ENCODE results near the gene EHBP1.
A peak's percentile ranks its signal among the peaks of the same experiment; 100 is the strongest.
"Not testable (repeated sequence)": the region's sequence is repeated elsewhere in the genome, so short reads cannot be mapped to it uniquely, and the experiment has no call there.

Gene EHBP1

GRCh38 chr2:62733546-62733945 lies 28.0 kb downstream of the EHBP1 start:
- H3K4me1 Mint-ChIP-seq: peaks cover 24 to 39% of the 10 kb centered on the region in 2 donors
- H3K36me3 Mint-ChIP-seq: peaks cover 21% of the 10 kb centered on the region in 2 donors
- no peak for DNase-seq
- H3K27ac Mint-ChIP-seq: no peak overlapping the region
- no peak overlapping the region for H3K4me3 Mint-ChIP-seq
- ATAC-seq (replicated peaks): no peak
- peaks cover 13 to 16% of the 10 kb centered on the region in 2 donors for H3K9me3 Mint-ChIP-seq
- H3K27me3 Mint-ChIP-seq: no peaks in the 10 kb centered on the region

- DNase-seq (no peak), ATAC-seq (replicated peaks) (no peak)
- peaks cover 4 to 6% of the 10 kb centered on the region in 2 donors for H3K9me3 Mint-ChIP-seq
- H3K27me3 Mint-ChIP-seq: no peaks in the 10 kb centered on the region
- peaks cover 24 to 61% of the 10 kb centered on the region in 2 donors for H3K4me1 Mint-ChIP-seq
- peaks cover 10 to 13% of the 10 kb centered on the region in 2 donors for H3K36me3 Mint-ChIP-seq
- H3K27ac Mint-ChIP-seq: no peak overlapping the region
- H3K4me3 Mint-ChIP-seq: no peak overlapping the region
These were observed 31.5 kb downstream of the EHBP1 start for GRCh38 chr2:62736899-62737559.

GRCh38 chr2:62738981-62739936 lies 33.7 kb downstream of the EHBP1 start:
- DNase-seq (no peak), ATAC-seq (replicated peaks) (no peak)
- H3K4me1 Mint-ChIP-seq: peaks cover 21 to 57% of the 10 kb centered on the region in 2 donors
- peaks cover 3 to 5% of the 10 kb centered on the region in 2 donors for H3K36me3 Mint-ChIP-seq
- no peak overlapping the region for H3K27ac Mint-ChIP-seq
- peak overlapping the region in 1 of 2 donors; percentile 28 for H3K4me3 Mint-ChIP-seq
- H3K27me3 Mint-ChIP-seq: no peaks in the 10 kb centered on the region
- no peaks in the 10 kb centered on the region for H3K9me3 Mint-ChIP-seq

GRCh38 chr2:62740221-62740620 lies 34.7 kb downstream of the EHBP1 start:
- DNase-seq: no peak
- Mint-ChIP-seq H3K36me3 (peaks cover 3 to 5% of the 10 kb centered on the region in 2 donors), H3K9me3 (no peaks in the 10 kb centered on the region), H3K27me3 (no peaks in the 10 kb centered on the region), H3K27ac (no peak overlapping the region), H3K4me3 (no peak overlapping the region), H3K4me1 (peaks cover 18 to 63% of the 10 kb centered on the region in 2 donors)
- no peak for ATAC-seq (replicated peaks)

- Mint-ChIP-seq H3K27ac (no peak overlapping the region), H3K4me3 (no peak overlapping the region), H3K4me1 (peaks cover 19 to 67% of the 10 kb centered on the region in 2 donors), H3K36me3 (peaks cover 0 to 5% of the 10 kb centered on the region in 2 donors), H3K9me3 (no peaks in the 10 kb centered on the region), H3K27me3 (no peaks in the 10 kb centered on the region)
- no peak for DNase-seq
- ATAC-seq (replicated peaks): no peak
These were observed 35.6 kb downstream of the EHBP1 start for GRCh38 chr2:62741127-62741526.

GRCh38 chr2:62741954-62742722 lies 36.6 kb downstream of the EHBP1 start:
- no peaks in the 10 kb centered on the region for H3K27me3 Mint-ChIP-seq
- peaks cover 0 to 1% of the 10 kb centered on the region in 2 donors for H3K36me3 Mint-ChIP-seq
- no peak for ATAC-seq (replicated peaks)
- peaks cover 18 to 60% of the 10 kb centered on the region in 2 donors for H3K4me1 Mint-ChIP-seq
- no peak for DNase-seq
- no peak overlapping the region for H3K27ac Mint-ChIP-seq
- no peaks in the 10 kb centered on the region for H3K9me3 Mint-ChIP-seq
- H3K4me3 Mint-ChIP-seq: no peak overlapping the region

- ATAC-seq (replicated peaks) (no peak), DNase-seq (no peak)
- H3K4me3 Mint-ChIP-seq: no peak overlapping the region
- H3K27ac Mint-ChIP-seq: no peak overlapping the region
- H3K9me3 Mint-ChIP-seq: no peaks in the 10 kb centered on the region
- H3K4me1 Mint-ChIP-seq: peaks cover 10 to 49% of the 10 kb centered on the region in 2 donors
- H3K36me3 Mint-ChIP-seq: peaks cover 5 to 6% of the 10 kb centered on the region in 2 donors
- no peaks in the 10 kb centered on the region for H3K27me3 Mint-ChIP-seq
These were observed 38.0 kb downstream of the EHBP1 start for GRCh38 chr2:62743506-62743905.

- Mint-ChIP-seq H3K4me1 (peaks cover 10 to 38% of the 10 kb centered on the region in 2 donors), H3K4me3 (no peak overlapping the region), H3K27ac (no peak overlapping the region), H3K27me3 (no peaks in the 10 kb centered on the region), H3K9me3 (peaks cover 0 to 1% of the 10 kb centered on the region in 2 donors), H3K36me3 (peaks cover 9% of the 10 kb centered on the region in 2 donors)
- DNase-seq: no peak
- peak in 1 of 2 donors; percentile 29 for ATAC-seq (replicated peaks)
These were observed 39.1 kb downstream of the EHBP1 start for GRCh38 chr2:62744603-62745002.

GRCh38 chr2:62745891-62746481 lies 40.5 kb downstream of the EHBP1 start:
- Mint-ChIP-seq H3K9me3 (peaks cover 0 to 3% of the 10 kb centered on the region in 2 donors), H3K36me3 (peaks cover 18 to 19% of the 10 kb centered on the region in 2 donors), H3K27me3 (no peaks in the 10 kb centered on the region), H3K4me3 (no peak overlapping the region), H3K4me1 (peaks cover 16 to 39% of the 10 kb centered on the region in 2 donors), H3K27ac (no peak overlapping the region)
- DNase-seq (no peak), ATAC-seq (replicated peaks) (no peak)

- H3K27ac Mint-ChIP-seq: no peak overlapping the region
- peaks cover 0 to 3% of the 10 kb centered on the region in 2 donors for H3K9me3 Mint-ChIP-seq
- H3K36me3 Mint-ChIP-seq: peaks cover 22 to 25% of the 10 kb centered on the region in 2 donors
- H3K4me1 Mint-ChIP-seq: peaks cover 19 to 37% of the 10 kb centered on the region in 2 donors
- H3K4me3 Mint-ChIP-seq: no peak overlapping the region
- no peaks in the 10 kb centered on the region for H3K27me3 Mint-ChIP-seq
- DNase-seq (no peak), ATAC-seq (replicated peaks) (no peak)
These were observed 41.7 kb downstream of the EHBP1 start for GRCh38 chr2:62747169-62747568.

GRCh38 chr2:62747876-62748275 lies 42.4 kb downstream of the EHBP1 start:
- no peak for ATAC-seq (replicated peaks)
- H3K4me1 Mint-ChIP-seq: peaks cover 19 to 41% of the 10 kb centered on the region in 2 donors
- no peak overlapping the region for H3K4me3 Mint-ChIP-seq
- no peak for DNase-seq
- H3K27ac Mint-ChIP-seq: no peak overlapping the region
- no peaks in the 10 kb centered on the region for H3K27me3 Mint-ChIP-seq
- H3K9me3 Mint-ChIP-seq: peaks cover 0 to 3% of the 10 kb centered on the region in 2 donors
- peaks cover 23 to 31% of the 10 kb centered on the region in 2 donors for H3K36me3 Mint-ChIP-seq

- H3K27ac Mint-ChIP-seq; H3K4me3 Mint-ChIP-seq; DNase-seq; H3K9me3 Mint-ChIP-seq; H3K27me3 Mint-ChIP-seq; ATAC-seq (replicated peaks): not testable (repeated sequence)
- peaks cover 30 to 42% of the 10 kb centered on the region in 2 donors for H3K36me3 Mint-ChIP-seq
- H3K4me1 Mint-ChIP-seq: peaks cover 16 to 35% of the 10 kb centered on the region in 2 donors
These were observed 43.6 kb downstream of the EHBP1 start for GRCh38 chr2:62749111-62749510.

- Mint-ChIP-seq H3K4me3 (no peak overlapping the region), H3K27me3 (no peaks in the 10 kb centered on the region), H3K4me1 (peaks cover 6 to 14% of the 10 kb centered on the region in 2 donors), H3K9me3 (peaks cover 2 to 9% of the 10 kb centered on the region in 2 donors), H3K36me3 (peaks cover 17 to 32% of the 10 kb centered on the region in 2 donors), H3K27ac (no peak overlapping the region)
- ATAC-seq (replicated peaks): no peak
- no peak for DNase-seq
These were observed 51.5 kb downstream of the EHBP1 start for GRCh38 chr2:62757029-62757428.

Measured in stimulated activated naive B cell treated with anti-CD40 and anti-IgM and Interleukin-4, amounts not matched to agents 10 μg/mL and 1 μg/mL and 100 μg/mL, for 72 hours (primary cell).